Activated CD8-positive, alpha-beta memory T cell treated with anti-CD3 and anti-CD28 coated beads for 36 hours (primary cell): ENCODE results near the gene PLIN1. TPM values are rescaled to one million over a fixed set of nuclear protein-coding genes. Genes with fewer than 3 reads are reported as not detected.
"Not testable (repeated sequence)": the region's sequence is repeated elsewhere in the genome, so short reads cannot be mapped to it uniquely, and the experiment has no call there.

Experiments used
- CTCF ChIA-PET: fragments of 350-600 bp; sonication (Branson Sonifier 250); formaldehyde crosslinking; loops from one replicate; lab custom pipeline; 2021; ENCODE audit warnings: antibody characterized with exemption; lab: Charles Lee
- POLR2A ChIA-PET: fragments of 350-600 bp; sonication (Branson Sonifier 250); formaldehyde crosslinking; loops from one replicate; lab custom pipeline; 2021; ENCODE audit warnings: antibody characterized with exemption; lab: Charles Lee
- total RNA-seq, 2 experiments: library from RNA; stranded (reverse); gene quantifications; one replicate each; pipeline ENCODE4 v1.2.3, GENCODE V29; 2021

PLIN1 gene, protein sequence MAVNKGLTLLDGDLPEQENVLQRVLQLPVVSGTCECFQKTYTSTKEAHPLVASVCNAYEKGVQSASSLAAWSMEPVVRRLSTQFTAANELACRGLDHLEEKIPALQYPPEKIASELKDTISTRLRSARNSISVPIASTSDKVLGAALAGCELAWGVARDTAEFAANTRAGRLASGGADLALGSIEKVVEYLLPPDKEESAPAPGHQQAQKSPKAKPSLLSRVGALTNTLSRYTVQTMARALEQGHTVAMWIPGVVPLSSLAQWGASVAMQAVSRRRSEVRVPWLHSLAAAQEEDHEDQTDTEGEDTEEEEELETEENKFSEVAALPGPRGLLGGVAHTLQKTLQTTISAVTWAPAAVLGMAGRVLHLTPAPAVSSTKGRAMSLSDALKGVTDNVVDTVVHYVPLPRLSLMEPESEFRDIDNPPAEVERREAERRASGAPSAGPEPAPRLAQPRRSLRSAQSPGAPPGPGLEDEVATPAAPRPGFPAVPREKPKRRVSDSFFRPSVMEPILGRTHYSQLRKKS
- under 1 TPM; 0.25 to 0.44 TPM for total RNA-seq

GRCh38 chr15:89679212-89679611, at the start of gene PLIN1:
Gene PLIN1, minus strand, starts transcription at chr15:89679367. Its CDS starts 1,878 bp downstream, at chr15:89677489.
- CTCF ChIA-PET = interaction anchor here (1.4 kb wide), 1 partner anchor 32 kb away, joined by 4 read pairs; no protein-coding TSS in a partner anchor
- POLR2A ChIA-PET = no interaction called here

DNA sequence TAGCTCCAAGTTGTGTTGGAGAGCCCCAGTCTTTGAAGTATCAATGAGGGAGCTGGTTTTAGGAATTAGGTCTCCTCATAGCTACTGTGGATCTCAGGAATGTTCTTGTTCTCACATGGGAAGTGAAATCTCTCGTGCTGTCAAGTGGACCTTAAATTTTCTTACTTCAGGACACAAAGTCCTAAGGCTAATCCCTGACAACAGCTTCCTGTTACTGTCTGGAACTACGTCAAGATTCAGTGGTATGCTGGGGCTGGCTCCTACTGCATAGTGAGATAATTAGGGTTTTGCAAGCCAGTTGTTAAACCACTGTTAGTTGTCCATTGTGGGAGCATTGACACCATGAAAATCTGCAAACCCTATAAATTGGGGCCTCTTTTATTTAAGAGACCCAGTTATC, 49.1 kb upstream of the PLIN1 start:
- POLR2A ChIA-PET = no interaction called here

GRCh38 chr15:89725064-89725463, 45.9 kb upstream of the PLIN1 start:
- ChIA-PET CTCF (no interaction called here), POLR2A (no interaction called here)

More for the DNA sequence above, 49.1 kb upstream of the PLIN1 start:
- CTCF ChIA-PET = interaction anchor here (3.4 kb wide), 1 partner anchor 12 kb away, joined by 12 read pairs; no protein-coding TSS in a partner anchor

DNA sequence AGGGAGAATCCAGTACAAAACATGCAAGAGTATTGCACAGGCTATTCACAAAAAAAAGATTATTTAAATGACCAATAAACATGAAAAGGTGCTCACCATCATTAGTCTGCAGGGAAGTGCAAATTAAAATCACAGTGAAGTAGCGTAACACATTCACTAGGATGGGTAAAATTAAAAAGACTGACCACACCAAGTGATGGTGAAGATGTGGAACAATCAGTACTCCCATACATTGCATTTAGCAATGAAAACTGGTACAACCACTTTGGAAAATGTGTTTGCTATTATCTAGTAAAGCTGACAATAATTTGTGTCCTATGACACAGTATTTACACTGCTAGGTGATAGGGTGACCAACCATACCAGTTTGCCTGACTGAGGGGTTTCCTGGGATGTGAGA, 45.5 kb upstream of the PLIN1 start:
- ChIA-PET CTCF (no interaction called here), POLR2A (no interaction called here)

- ChIA-PET POLR2A (no interaction called here), CTCF (no interaction called here)
These were observed 43.9 kb upstream of the PLIN1 start for GRCh38 chr15:89723031-89723430.

DNA sequence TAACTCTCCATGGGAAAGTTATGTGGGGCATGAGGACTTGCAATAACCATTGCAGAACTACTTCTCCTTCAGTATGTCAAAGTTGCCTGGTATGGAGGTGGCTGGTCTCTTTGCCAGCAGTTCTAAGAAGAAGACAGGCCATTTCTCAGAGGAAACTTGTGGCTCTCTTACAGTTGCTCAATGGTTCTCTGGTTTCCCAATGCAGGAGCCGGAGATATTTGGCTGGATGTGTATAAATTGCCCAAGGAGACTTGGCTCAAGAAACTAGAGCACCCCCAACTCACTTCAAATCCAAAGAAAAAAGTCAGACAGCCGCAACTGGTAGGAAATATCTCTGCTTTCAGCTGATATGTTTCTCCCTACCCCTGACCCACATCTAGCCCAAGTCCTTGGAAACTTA, 35.6 kb upstream of the PLIN1 start:
- CTCF ChIA-PET = no interaction called here

DNA sequence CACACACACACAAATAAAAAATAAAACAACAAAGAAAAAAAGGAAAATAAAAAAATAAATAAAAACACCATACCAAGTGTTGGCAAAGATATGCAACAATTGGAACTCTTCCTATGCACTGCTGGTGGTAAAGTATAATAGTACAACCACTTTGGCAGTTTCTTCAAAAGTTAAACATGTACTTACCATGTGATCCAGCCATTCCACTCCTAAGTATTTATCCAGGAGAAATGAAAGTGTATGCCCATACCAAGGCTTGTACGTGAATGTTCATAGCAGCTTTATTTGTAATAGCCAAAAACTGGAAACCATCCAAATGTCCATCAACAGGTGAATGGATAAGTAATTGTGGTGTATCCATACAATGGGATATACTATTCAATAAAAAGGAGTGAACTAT, 28.4 kb upstream of the PLIN1 start:
- ChIA-PET POLR2A (no interaction called here), CTCF (no interaction called here)

More for the DNA sequence above, 35.6 kb upstream of the PLIN1 start:
- POLR2A ChIA-PET = no interaction called here

- CTCF ChIA-PET = no interaction called here
- POLR2A ChIA-PET = no interaction called here
These were observed 25.2 kb upstream of the PLIN1 start for GRCh38 chr15:89704411-89704810.

DNA sequence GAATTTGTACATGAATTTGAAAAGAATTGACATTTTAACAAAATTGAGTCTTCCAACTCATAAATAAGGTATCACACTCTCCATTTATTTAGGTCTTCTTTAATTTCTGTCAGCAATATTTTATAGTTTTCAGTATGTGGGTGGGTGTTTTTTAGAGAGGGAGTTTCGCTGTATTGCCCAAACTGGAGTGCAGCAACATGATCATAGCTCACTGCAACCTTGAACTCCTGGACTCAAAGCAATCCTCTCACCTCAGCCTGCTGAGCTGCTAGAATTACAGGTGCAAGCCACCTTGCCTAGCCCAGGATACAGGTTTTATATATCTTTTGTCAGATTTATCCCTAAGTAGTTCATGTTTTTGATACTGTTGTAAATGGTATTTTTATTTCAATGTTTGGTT, 16.0 kb upstream of the PLIN1 start:
- ChIA-PET CTCF (no interaction called here), POLR2A (interaction anchor here (0.7 kb wide), 1 partner anchor 163 kb away, joined by 9 read pairs; no protein-coding TSS in a partner anchor)

DNA sequence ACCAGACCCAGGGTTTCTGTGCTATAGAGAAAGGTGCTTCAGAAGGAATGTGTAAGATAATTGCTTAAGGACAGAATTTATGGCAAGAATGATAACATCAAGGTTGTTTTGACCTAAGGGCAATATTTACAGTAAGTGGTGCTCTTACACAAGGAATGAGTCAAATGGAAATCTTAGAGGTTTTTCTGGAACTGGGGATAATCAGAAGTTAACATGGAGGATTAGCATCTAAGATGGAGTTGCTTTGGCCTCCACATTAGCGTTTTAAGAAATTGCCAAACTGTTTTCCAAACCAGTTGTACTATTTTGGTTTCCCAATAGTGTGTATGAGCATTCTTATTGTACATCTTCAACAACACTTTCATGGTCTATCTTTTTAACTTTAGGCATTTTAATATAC, 14.5 kb upstream of the PLIN1 start:
- ChIA-PET POLR2A (no interaction called here), CTCF (no interaction called here)

GRCh38 chr15:89693091-89693490, 13.9 kb upstream of the PLIN1 start:
- ChIA-PET CTCF (no interaction called here), POLR2A (no interaction called here)

DNA sequence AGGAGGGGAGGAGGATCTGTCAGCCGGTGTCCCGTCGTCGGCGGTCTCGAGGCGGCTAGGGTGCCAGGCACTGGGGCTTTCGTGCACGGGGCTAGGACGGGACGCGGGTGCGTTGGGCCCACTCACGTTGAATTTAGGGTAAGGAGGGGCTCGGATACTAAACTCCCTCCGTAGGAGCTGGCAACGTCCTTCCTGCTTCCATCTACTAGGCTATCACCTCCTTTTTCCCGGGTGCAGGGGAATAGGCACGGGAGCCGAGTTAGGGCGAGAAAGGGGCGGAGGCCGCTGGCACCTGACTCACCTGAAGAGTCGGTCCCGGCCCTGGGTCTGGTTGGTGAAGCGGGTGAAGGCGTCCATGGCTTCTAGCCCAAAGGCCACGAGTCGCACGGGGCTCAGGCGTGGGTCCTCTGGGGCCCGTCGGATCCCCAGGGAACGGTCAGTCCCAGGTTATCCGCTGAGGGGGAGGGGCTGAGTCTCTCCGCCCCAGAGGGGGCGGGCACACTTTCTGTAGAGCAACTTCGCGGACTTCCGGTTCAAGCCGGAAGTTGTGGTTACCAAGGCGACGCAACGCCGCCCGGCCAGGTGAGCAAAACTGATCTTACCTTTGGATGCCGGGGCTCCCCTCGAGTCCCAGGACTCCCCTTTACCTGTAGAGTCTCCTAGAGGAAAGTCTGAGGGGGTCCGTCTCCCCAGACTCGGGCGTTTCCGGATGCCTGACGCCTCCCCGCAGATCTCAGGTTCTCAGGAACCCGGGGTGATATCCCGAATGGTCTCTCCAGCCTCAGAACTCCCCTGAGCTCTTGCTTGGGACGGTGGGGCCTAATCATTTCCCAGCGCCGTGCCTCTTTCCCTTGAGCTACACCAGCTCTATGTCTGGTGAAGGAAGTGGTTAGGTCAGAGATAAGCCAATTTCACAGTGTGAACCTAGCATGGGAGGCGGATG, 11.4 kb upstream of the PLIN1 start, which contains the start of the genes PEX11A and WDR93:
TSS of gene PEX11A (minus strand) at position 479 of the 943 bp plus-strand sequence. CDS start at position 357, 122 bp downstream.
TSS of gene WDR93 (plus strand) at position 536 of the 943 bp plus-strand sequence. CDS start 10,936 bp downstream, outside the sequence.
- ChIA-PET POLR2A (no interaction called here), CTCF (no interaction called here)

DNA sequence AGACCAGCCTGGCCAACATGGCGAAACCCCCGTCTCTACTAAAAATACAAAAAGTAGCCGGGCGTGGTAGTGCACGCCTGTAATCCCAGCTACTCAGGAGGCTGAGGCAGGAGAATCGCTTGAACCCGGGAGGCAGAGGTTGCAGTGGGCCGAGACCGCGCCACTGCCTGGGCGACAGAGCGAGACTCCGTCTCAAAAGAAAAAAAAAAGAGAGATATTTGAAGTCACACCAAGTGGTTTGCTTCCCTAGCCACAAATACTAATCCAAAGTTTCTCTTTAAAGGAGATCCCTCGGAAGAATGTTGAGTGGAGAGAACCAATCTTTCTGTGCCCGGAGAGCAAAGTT, 10.7 kb upstream of the PLIN1 start:
- POLR2A ChIA-PET, CTCF ChIA-PET: not testable (repeated sequence)

DNA sequence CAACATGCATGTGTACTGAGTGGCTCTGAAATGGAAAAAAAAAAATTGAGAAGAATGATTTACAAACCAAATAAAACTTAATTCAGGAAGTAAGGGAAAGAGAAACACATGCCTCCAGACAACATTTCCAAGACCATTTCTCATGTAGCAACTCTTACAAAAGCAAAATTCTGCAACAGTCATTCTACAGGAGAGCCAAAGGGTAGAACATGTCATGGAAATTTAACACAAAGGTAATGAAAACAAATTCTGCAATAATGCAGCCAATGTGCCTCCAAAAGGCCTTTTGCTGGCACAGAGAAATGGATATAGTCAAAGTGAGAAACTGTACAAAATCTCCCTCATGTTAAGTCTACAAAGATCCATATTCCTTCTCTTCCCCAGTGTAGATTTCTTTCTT, 7.4 kb upstream of the PLIN1 start:
- ChIA-PET CTCF (no interaction called here), POLR2A (interaction anchor here (0.7 kb wide), 1 partner anchor 139 kb away, joined by 3 read pairs; no protein-coding TSS in a partner anchor)

DNA sequence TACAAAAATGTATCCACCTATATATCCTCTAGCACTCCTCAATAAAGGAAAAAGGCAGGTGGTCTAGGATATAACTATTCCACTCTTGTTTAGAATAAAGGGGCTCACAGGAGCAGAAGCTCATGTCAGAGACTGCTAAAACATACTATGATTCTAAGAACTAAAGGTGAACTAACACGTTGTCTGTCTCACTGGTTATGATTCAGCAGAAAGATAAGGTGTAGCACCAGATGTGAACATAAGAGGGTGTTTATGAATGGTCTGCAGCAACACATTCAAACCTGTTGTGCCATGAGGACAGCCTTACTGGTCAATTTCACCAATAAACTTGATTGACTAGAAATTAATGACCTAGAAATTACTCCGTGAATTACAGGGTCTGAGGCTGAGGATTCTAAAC, 6.8 kb upstream of the PLIN1 start:
- ChIA-PET CTCF (no interaction called here), POLR2A (no interaction called here)

DNA sequence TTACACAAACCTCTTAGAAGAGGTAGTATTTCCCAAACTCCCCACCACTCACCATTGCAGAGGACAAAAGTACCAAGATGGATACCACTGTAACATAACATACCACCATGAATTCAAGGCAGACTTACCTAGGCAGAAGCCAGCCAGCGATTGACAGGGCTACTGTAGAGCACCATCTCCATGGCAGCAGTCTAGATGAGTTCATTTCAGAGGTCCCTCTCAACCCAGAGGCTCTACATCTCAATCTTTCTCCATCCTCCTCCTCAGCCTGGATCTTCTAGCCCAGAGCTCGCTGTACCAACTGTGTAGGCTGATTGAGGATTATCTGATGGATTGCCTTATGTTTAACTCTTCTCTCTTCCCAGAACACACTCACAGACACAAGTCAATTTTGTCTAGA, 2.0 kb upstream of the PLIN1 start:
- ChIA-PET CTCF (no interaction called here), POLR2A (no interaction called here)

DNA sequence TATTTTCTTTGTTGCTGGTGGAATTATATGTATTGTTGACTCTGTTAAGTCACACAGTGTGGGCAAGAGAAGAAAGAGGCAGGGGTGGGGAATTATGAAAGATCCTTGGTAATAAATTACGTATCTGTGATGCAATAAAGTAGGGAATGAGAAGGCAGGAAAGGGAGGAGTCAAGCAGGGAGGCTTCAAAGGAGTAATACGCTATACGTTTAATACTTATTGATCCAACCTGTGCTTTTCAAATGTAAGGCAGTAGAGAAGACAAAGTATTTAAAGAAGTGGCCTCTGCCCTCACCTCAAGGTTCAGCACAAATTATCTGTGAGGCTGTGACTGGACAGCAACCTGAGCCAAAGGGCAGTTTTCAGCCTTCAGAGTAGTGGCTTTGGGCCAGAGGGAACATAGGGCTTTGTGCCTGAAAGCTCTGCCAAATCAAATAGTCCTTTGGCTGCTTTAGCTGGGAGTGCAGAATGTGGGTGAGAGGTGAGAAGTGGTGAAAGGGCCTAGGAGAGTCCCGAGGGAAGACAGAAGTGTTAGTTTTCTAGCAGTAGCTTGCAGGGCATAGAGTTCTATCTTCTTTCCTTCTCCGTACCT, 1.2 kb upstream of the PLIN1 start:
- CTCF ChIA-PET = no interaction called here
- POLR2A ChIA-PET = no interaction called here

DNA sequence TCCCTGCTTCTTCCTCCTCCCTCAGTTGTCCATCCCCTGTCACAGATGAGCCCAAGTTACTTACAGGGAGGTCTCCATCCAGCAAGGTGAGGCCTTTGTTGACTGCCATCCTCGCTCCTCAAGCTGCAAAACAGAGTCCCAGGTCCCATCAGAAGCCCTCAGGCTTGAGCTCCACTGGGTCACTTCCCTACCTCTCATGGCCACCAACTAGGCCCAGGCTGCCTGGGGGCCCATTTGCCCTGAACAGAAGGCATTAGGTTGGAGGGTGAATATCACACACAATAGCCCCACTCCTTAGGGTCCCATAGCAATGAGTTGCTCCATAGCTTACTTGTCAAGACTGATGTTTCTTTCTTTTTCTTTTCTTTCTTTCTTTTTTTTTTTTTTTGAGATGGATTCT, 1.8 kb downstream of the PLIN1 start:
- ChIA-PET POLR2A (no interaction called here), CTCF (no interaction called here)

- CTCF ChIA-PET = no interaction called here
These were observed 3.6 kb downstream of the PLIN1 start for GRCh38 chr15:89675606-89676005.

More at GRCh38 chr15:89675606-89676005, 3.6 kb downstream of the PLIN1 start:
- POLR2A ChIA-PET = interaction anchor here (0.6 kb wide), 1 partner anchor 1108 kb away, joined by 3 read pairs; no protein-coding TSS in a partner anchor
